Measurements from ENCODE around the gene ANXA6. TPM values are rescaled to one million over a fixed set of nuclear protein-coding genes. Genes with fewer than 3 reads are reported as not detected.
A peak's percentile ranks its signal among the peaks of the same experiment; 100 is the strongest.

ANXA6 gene
- total RNA-seq, 1 experiment from 2014 or later: 277 TPM

- Histone ChIP-seq H3K4me2 (ENCODE audit: low read depth, low read length, poor library complexity, severe bottlenecking) (no peak overlapping the region), H3K27ac (ENCODE audit: low read length) (no peak overlapping the region), H3K36me3 (ENCODE audit: insufficient read depth, low read length) (peaks cover 15% of the 10 kb centered on the region), H4K20me1 (ENCODE audit: insufficient read depth, low read depth, low read length) (no peaks in the 10 kb centered on the region), H3K9ac (ENCODE audit: low read length) (no peak overlapping the region), H3K9me3 (ENCODE audit: low read length) (no peaks in the 10 kb centered on the region), H3K79me2 (ENCODE audit: low read length) (no peaks in the 10 kb centered on the region), H3K9me2 (replicated peaks; ENCODE audit: insufficient read depth, low read length) (no peaks in the 10 kb centered on the region), H3K4me1 (ENCODE audit: low read length) (peaks cover 31% of the 10 kb centered on the region), H3K27me3 (ENCODE audit: low read length) (no peaks in the 10 kb centered on the region), H2AFZ (ENCODE audit: low read length) (no peak overlapping the region), H3K4me3 (ENCODE audit: low read length) (no peak overlapping the region)
- DNase-seq: no peak
These were observed 59.5 kb downstream of the ANXA6 start for GRCh38 chr5:151097820-151098767.

DNA sequence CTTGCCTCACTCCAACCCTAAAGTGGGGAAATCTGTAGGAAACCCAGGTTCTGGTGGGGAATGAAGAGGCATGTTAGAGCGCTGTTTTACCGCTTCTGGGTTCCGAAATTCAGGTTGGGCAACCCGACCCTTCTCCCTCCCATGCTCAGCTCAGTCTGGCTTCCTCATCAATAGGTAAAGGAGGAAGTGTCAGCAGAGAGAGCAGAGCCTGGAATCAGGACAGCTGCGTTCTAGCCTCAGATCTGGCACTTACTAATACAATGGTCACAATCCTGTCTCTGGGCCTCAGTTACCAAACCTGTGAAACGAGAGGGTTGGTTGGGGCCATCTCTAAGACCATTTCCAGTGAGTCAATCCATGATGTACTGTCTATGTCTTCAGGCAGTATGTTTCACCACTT lies 60.5 kb downstream of the ANXA6 start:
- Histone ChIP-seq H3K4me3 (ENCODE audit: low read length) (no peak overlapping the region), H3K79me2 (ENCODE audit: low read length) (no peaks in the 10 kb centered on the region)

GRCh38 chr5:151096001-151096373 lies 61.6 kb downstream of the ANXA6 start:
- DNase-seq: no peak
- Histone ChIP-seq H3K4me2 (ENCODE audit: low read depth, low read length, poor library complexity, severe bottlenecking) (no peak overlapping the region), H3K27me3 (ENCODE audit: low read length) (no peaks in the 10 kb centered on the region), H4K20me1 (ENCODE audit: insufficient read depth, low read depth, low read length) (no peaks in the 10 kb centered on the region), H3K9me3 (ENCODE audit: low read length) (no peaks in the 10 kb centered on the region), H3K4me3 (ENCODE audit: low read length) (no peak overlapping the region), H3K36me3 (ENCODE audit: insufficient read depth, low read length) (peaks cover 3% of the 10 kb centered on the region; the same call in 1 of the 2 replicates), H2AFZ (ENCODE audit: low read length) (no peak overlapping the region), H3K9ac (ENCODE audit: low read length) (no peak overlapping the region), H3K79me2 (ENCODE audit: low read length) (no peaks in the 10 kb centered on the region), H3K9me2 (replicated peaks; ENCODE audit: insufficient read depth, low read length) (no peaks in the 10 kb centered on the region), H3K4me1 (ENCODE audit: low read length) (peaks cover 37% of the 10 kb centered on the region), H3K27ac (ENCODE audit: low read length) (no peak overlapping the region)

More for the DNA sequence above, 60.5 kb downstream of the ANXA6 start:
- Histone ChIP-seq H3K4me2 (ENCODE audit: low read depth, low read length, poor library complexity, severe bottlenecking) (no peak overlapping the region), H3K9me3 (ENCODE audit: low read length) (no peaks in the 10 kb centered on the region), H2AFZ (ENCODE audit: low read length) (no peak overlapping the region), H3K27me3 (ENCODE audit: low read length) (no peaks in the 10 kb centered on the region), H3K4me1 (ENCODE audit: low read length) (peaks cover 37% of the 10 kb centered on the region), H3K9me2 (replicated peaks; ENCODE audit: insufficient read depth, low read length) (no peaks in the 10 kb centered on the region), H4K20me1 (ENCODE audit: insufficient read depth, low read depth, low read length) (no peaks in the 10 kb centered on the region), H3K9ac (ENCODE audit: low read length) (no peak overlapping the region), H3K27ac (ENCODE audit: low read length) (no peak overlapping the region), H3K36me3 (ENCODE audit: insufficient read depth, low read length) (peaks cover 8% of the 10 kb centered on the region)
- DNase-seq: no peak

- no peaks in the 10 kb centered on the region for H4K20me1 ChIP-seq (ENCODE audit: insufficient read depth, low read depth, low read length)
- H3K9me2 ChIP-seq (replicated peaks; ENCODE audit: insufficient read depth, low read length): no peaks in the 10 kb centered on the region
- H3K4me2 ChIP-seq (ENCODE audit: low read depth, low read length, poor library complexity, severe bottlenecking): no peak overlapping the region
- H3K4me3 ChIP-seq (ENCODE audit: low read length): no peak overlapping the region
- no peak overlapping the region for H2AFZ ChIP-seq (ENCODE audit: low read length)
- no peak overlapping the region for H3K27ac ChIP-seq (ENCODE audit: low read length)
- no peaks in the 10 kb centered on the region for H3K27me3 ChIP-seq (ENCODE audit: low read length)
- H3K79me2 ChIP-seq (ENCODE audit: low read length): no peaks in the 10 kb centered on the region
- peaks cover 37% of the 10 kb centered on the region for H3K4me1 ChIP-seq (ENCODE audit: low read length)
- no peaks in the 10 kb centered on the region for H3K9me3 ChIP-seq (ENCODE audit: low read length)
- H3K36me3 ChIP-seq (ENCODE audit: insufficient read depth, low read length): peaks cover 3% of the 10 kb centered on the region; the same call in 1 of the 2 replicates
- DNase-seq: no peak
- no peak overlapping the region for H3K9ac ChIP-seq (ENCODE audit: low read length)
These were observed 62.1 kb downstream of the ANXA6 start for GRCh38 chr5:151095341-151096000.

GRCh38 chr5:151094852-151095245 lies 62.7 kb downstream of the ANXA6 start:
- Histone ChIP-seq H3K36me3 (ENCODE audit: insufficient read depth, low read length) (peaks cover 3% of the 10 kb centered on the region; the same call in 1 of the 2 replicates), H3K4me1 (ENCODE audit: low read length) (peaks cover 37% of the 10 kb centered on the region), H3K4me2 (ENCODE audit: low read depth, low read length, poor library complexity, severe bottlenecking) (no peak overlapping the region), H3K9ac (ENCODE audit: low read length) (no peak overlapping the region), H4K20me1 (ENCODE audit: insufficient read depth, low read depth, low read length) (no peaks in the 10 kb centered on the region), H3K9me3 (ENCODE audit: low read length) (no peaks in the 10 kb centered on the region), H2AFZ (ENCODE audit: low read length) (no peak overlapping the region), H3K4me3 (ENCODE audit: low read length) (no peak overlapping the region), H3K9me2 (replicated peaks; ENCODE audit: insufficient read depth, low read length) (no peaks in the 10 kb centered on the region), H3K27me3 (ENCODE audit: low read length) (no peaks in the 10 kb centered on the region), H3K27ac (ENCODE audit: low read length) (no peak overlapping the region), H3K79me2 (ENCODE audit: low read length) (no peaks in the 10 kb centered on the region)
- DNase-seq: no peak

GRCh38 chr5:151094030-151094851 lies 63.3 kb downstream of the ANXA6 start:
- Histone ChIP-seq H3K27me3 (ENCODE audit: low read length) (no peaks in the 10 kb centered on the region), H3K4me3 (ENCODE audit: low read length) (no peak overlapping the region), H2AFZ (ENCODE audit: low read length) (no peak overlapping the region), H3K79me2 (ENCODE audit: low read length) (no peaks in the 10 kb centered on the region), H3K27ac (ENCODE audit: low read length) (no peak overlapping the region), H3K9me2 (replicated peaks; ENCODE audit: insufficient read depth, low read length) (no peaks in the 10 kb centered on the region), H3K36me3 (ENCODE audit: insufficient read depth, low read length) (no peaks in the 10 kb centered on the region; the same call in 1 of the 2 replicates), H3K4me1 (ENCODE audit: low read length) (peaks cover 37% of the 10 kb centered on the region), H4K20me1 (ENCODE audit: insufficient read depth, low read depth, low read length) (no peaks in the 10 kb centered on the region), H3K9me3 (ENCODE audit: low read length) (no peaks in the 10 kb centered on the region), H3K4me2 (ENCODE audit: low read depth, low read length, poor library complexity, severe bottlenecking) (no peak overlapping the region), H3K9ac (ENCODE audit: low read length) (peak overlapping the region; percentile 11; the same call in 1 of the 2 replicates)
- DNase-seq: no peak

GRCh38 chr5:151093476-151093889 lies 64.1 kb downstream of the ANXA6 start:
- Histone ChIP-seq H3K79me2 (ENCODE audit: low read length) (no peaks in the 10 kb centered on the region), H3K9ac (ENCODE audit: low read length) (0 out of 2 replicates have a peak overlapping the region, but pooled peaks have one; percentile 11), H4K20me1 (ENCODE audit: insufficient read depth, low read depth, low read length) (no peaks in the 10 kb centered on the region), H2AFZ (ENCODE audit: low read length) (no peak overlapping the region), H3K4me3 (ENCODE audit: low read length) (no peak overlapping the region), H3K4me2 (ENCODE audit: low read depth, low read length, poor library complexity, severe bottlenecking) (no peak overlapping the region), H3K27ac (ENCODE audit: low read length) (no peak overlapping the region), H3K9me3 (ENCODE audit: low read length) (no peaks in the 10 kb centered on the region), H3K27me3 (ENCODE audit: low read length) (no peaks in the 10 kb centered on the region), H3K36me3 (ENCODE audit: insufficient read depth, low read length) (no peaks in the 10 kb centered on the region; the same call in 1 of the 2 replicates), H3K4me1 (ENCODE audit: low read length) (peaks cover 37% of the 10 kb centered on the region), H3K9me2 (replicated peaks; ENCODE audit: insufficient read depth, low read length) (no peaks in the 10 kb centered on the region)
- DNase-seq: no peak
